Activated gamma-delta T cell (primary cell): ENCODE results near the gene TRIM25.

ENCODE experiments used
- DNase-seq: peaks from one replicate; lab custom pipeline; 2025; lab: John Stamatoyannopoulos, UW

TRIM25 gene

DNA sequence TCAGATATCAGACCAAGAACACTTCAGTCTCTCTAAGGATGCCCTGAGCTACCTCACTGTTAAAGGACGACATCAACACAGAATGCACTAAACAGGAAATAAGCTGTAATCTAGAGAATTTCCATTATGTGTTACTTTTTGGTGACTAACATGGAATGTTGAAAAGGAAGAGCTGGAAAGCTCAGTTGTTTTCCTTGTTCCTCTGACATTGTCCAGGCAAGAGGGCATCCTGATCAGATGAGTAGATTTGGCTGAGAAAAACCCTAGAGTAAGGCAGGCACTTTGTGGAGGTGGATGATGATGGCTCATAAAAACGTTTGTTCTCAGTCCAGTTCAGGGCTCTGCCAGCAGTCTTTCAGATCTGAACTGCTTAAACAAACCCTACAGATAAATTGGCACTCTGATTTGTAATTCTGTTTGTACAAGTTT, 45.9 kb downstream of the TRIM25 start:
- no peak for DNase-seq

DNA sequence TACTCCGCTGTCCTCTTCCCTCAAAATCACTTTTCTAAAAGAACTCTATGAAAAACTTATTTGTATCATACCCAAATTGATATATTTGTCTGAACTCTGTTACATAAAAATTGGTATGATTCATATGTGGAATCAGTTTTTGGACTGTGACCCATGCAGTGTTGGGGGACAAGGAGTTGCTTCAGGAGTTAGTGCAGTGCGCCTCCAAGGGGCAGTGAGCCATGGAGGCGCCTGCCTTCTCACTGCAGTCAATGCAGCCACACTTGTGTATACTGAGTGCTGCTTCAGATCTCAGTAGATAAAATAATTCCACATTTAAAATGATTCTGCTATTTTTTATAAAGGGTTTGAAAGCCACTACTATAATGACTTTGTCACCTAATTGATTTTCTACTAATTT, 47.4 kb downstream of the TRIM25 start:
- DNase-seq, result no peak

DNA sequence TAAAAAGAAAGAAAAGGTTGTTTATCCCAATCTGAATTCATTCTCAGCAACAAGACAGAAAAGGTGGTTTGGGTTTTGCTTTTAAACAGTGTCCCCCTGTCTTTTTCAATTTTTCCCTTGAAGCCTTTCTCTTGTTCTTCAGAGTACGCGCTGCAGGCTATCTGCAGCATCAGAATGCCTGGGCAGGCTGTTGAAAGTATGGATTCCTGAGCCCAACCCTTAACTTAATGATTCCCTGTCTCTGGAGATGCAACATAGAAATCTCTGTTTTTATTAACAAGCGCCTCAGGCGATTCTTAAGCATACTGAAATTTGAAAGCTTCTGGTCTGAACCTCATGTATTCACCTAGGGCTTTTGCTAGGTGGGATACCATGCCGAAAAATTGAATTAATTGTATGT, 47.8 kb downstream of the TRIM25 start:
- DNase-seq, result no peak

DNA sequence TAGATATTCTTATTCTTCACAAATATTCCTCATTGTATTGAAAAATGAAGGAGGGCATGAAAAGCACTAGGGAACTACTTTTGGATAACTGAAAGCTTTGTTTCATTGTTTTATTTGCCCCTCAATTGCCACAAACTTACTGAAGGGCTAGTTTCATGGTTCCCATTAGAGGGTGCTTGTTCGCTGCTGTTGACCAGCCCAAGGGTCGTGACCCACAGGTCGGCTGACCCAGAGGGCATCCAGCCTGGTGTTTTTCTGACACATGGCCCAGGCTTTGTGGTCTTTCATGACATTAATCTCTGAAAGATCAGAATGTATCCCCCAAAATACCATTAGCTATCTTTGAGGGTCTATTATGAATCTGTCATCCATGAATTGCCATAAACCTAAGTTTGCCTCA, 49.9 kb downstream of the TRIM25 start:
- DNase-seq, result no peak

DNA sequence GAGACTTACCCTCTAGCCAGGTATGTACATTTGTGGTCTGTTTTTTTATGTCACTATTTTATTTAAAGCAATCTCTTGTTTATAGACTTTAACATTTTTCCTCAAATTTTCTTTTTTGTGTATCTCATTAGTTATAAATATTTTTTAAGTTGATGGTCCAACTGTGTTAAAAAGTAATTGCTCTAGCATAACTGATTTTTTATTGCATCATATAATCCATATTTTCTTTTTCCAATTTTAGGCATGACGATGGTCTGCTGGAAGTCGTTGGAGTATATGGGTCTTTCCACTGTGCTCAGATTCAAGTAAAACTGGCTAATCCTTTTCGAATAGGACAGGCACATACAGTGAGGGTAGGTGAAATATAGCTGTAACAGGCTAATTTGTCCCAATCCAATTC, 52.0 kb downstream of the TRIM25 start:
- no peak for DNase-seq

DNA sequence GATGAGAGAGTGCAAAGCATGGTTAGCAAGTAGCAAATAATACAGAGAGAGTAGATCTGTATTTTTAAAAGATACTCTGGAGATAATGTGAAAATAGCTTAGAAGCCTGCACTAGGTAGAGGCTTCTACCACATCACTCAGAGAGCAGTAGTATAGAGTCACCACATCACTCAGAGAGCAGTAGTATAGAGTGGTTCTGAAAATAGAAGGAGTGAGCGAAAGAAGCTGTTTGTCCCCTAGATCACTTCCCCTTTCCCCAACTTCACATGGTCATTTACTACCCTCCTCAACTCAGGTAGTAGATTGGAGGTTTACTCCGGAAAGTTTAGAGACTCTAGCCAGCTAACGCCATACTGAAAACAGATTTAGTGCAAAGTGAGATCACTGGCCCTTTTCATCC, 62.8 kb downstream of the TRIM25 start:
- no peak for DNase-seq

DNA sequence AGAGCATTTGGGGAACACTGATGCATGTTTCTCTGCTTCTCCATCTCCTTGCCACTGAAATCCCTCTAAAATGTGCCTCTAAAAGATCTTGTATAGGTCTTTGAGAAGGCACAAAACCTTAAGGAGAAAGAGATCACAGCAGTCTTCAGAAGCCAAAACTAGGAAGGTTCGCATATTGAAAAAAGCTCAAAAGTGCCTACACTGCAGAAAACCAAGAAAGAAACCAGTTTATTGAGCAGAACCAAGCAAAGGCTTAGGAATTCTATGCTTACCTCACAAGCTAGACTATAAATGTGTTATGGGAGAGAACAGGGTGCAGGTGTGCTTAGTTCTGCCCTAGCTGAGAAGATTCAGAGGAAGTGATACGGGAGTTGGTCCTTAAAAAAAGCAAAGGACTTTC, 63.3 kb downstream of the TRIM25 start:
- no peak for DNase-seq

DNA sequence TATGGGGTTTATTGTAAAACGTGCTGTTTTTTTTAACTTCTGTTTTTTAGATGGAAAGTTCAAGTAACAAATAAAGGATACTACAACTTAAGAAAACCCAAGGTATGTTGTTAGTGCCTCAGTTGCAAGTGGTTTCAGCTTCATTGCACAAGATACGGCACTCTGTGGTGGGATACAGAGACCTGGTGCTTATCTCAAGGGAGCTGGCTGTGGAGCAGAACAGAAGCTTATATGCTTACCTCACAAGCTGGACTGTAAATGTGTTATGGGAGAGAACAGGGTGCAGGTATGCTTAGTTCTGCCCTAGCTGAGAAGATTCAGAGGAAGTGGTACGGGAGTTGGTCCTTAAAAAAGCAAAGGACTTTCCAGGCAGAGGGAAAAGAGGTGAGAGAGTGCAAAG, 64.7 kb downstream of the TRIM25 start:
- no peak for DNase-seq

DNA sequence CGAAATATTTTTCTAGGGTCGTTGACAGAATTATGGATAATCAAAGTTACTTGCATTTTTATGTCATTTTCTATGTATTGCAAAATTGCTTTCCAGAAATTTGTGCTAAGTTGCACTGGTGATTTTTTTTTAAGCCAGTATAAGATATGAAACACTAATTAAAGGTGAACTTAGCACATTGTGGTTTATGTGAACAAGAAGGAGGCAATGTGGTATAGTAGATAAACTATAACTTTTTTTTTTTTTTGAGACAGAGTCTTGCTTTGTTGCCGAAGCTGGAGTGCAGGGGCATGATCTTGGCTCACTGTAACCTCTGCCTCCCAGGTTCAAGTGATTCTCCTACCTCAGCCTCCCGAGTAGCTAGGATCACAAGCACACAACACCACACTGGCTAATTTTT, 66.7 kb downstream of the TRIM25 start:
- DNase-seq, result no peak

DNA sequence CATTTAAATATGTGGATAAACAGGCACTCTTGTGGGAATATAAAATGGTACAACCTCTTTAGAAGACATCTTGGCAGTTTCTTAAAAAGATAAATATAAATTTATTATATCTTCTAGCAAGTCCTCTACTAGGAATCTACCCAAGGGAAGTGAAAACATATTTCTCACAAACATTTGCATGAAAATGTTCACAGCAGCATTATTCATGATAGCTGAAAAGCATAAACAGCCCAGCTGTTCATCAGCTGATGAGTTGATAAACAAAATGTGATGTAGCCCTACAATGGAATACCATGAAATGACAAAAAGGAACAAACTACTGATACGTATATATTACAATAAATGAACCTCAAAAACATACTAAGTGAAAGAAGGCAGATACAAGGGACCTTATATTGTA, 67.9 kb downstream of the TRIM25 start:
- no peak for DNase-seq

DNA sequence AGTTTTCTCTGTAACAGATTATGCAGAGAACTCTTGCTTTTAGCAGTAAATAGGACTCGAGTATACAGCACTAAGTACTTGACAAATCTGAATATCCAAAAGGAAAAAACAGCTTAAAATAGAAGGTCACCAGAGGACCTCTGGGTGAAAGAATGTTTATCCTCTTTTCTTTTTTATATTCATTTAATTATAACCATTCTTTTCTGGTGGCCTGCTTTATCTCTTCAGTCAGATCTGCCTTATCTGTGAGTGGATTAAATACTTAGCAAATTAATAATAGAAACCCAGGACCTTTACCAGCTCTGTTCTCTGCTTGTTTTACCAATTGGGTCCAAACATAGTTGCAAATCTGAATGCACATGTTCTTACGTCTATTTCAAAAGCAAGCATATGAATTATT, 71.3 kb downstream of the TRIM25 start:
- DNase-seq, result no peak

DNA sequence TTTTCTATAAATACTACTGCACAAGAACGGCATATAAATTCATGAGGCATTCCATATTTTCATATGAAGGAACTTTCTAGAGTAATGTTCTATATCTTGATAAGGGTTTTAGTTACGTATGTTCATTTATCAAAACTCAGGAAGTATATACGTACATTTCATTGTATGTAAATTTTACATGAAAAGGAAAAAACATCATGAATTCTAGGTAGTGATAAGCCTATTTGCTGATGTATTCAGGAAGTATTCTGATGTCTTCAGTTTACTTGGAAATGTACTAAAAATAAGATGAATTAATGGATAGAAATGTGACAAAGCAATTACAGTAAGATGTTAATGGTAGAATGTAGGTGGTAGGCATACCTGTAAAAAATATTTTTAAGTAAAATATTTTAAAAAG, 75.2 kb downstream of the TRIM25 start:
- no peak for DNase-seq
